GM12878 (cell line): ENCODE data around the gene PRCC.

Experiments
- BHLHE40 ChIP-seq, 2 experiments: fragments of 450-650 bp in 1 of 2; IDR thresholded peaks; 2 replicates each; pipeline ENCODE4 v1.6.1; 2011 to 2017; ENCODE audit warnings: low read depth in 2 of 2, borderline replicate concordance in 1 of 2, improper control_type of control experiment in 1 of 2, low read length in 1 of 2, mild to moderate bottlenecking in 1 of 2
- CHD1 ChIP-seq: IDR thresholded peaks from 2 replicates; pipeline ENCODE4 v1.6.1; 2012; ENCODE audit warnings: low read depth, low read length, improper control_type of control experiment
- CTCF ChIP-seq, 3 experiments: IDR thresholded peaks in 2 of 3; conservative IDR thresholded peaks in 1 of 3; 2 replicates each; pipeline ENCODE4 v1.5.1; 2011; ENCODE audit warnings: low read depth in 3 of 3, low read length in 3 of 3, mild to moderate bottlenecking in 3 of 3, control low read depth in 2 of 3, moderate library complexity in 2 of 3, inconsistent platforms in 1 of 3, mixed read lengths in 1 of 3; ENCODE audit not compliant: control insufficient read depth in 2 of 3, insufficient read depth in 1 of 3; ENCODE audit errors: extremely low read depth in 1 of 3
- GABPA ChIP-seq: IDR thresholded peaks from 2 replicates; pipeline ENCODE4 v1.6.1; 2014; ENCODE audit warnings: antibody characterized with exemption, low read depth, mild to moderate bottlenecking, inconsistent platforms
- KAT2A ChIP-seq: conservative IDR thresholded peaks from 2 replicates; pipeline ENCODE4 v1.6.1; 2011; ENCODE audit warnings: low read depth, low read length; ENCODE audit not compliant: control insufficient read depth
- MYC ChIP-seq: IDR thresholded peaks from 2 replicates; pipeline ENCODE4 v1.6.1; 2011; ENCODE audit warnings: mild to moderate bottlenecking, low read length, moderate library complexity, inconsistent platforms; ENCODE audit not compliant: insufficient read depth, insufficient replicate concordance, insufficient read length, severe bottlenecking
- NFYA ChIP-seq: IDR thresholded peaks from 2 replicates; pipeline ENCODE4 v1.6.1; 2011; ENCODE audit warnings: low read depth, mild to moderate bottlenecking, low read length, improper control_type of control experiment, borderline replicate concordance
- POLR2A ChIP-seq: IDR thresholded peaks from 2 replicates; pipeline ENCODE4 v1.6.1; 2011; ENCODE audit warnings: low read depth, mild to moderate bottlenecking, low read length
- ZBTB40 ChIP-seq: fragments of 450-650 bp; IDR thresholded peaks from 2 replicates; pipeline ENCODE4 v1.6.1; 2016; ENCODE audit warnings: mild to moderate bottlenecking, moderate library complexity, borderline replicate concordance

GRCh38 chr1:156804026-156804425 is 36.7 kb downstream of the PRCC start:
- no peak for TF ChIP-seq ZBTB40
- TF ChIP-seq CTCF (IDR thresholded peaks at IDR 0.05 in 2 of 3, conservative IDR thresholded peaks at IDR 0.05 in 1 of 3; ENCODE audit: control insufficient read depth in 2 of 3, extremely low read depth in 1 of 3, insufficient read depth in 1 of 3, low read depth in 3 of 3, low read length in 3 of 3): no peak
- TF ChIP-seq POLR2A: no peak
- no peak for TF ChIP-seq KAT2A
- no peak for TF ChIP-seq BHLHE40 (IDR thresholded peaks at IDR 0.05; ENCODE audit: borderline replicate concordance in 1 of 2, low read depth in 2 of 2, low read length in 1 of 2)
- TF ChIP-seq GABPA: no peak
- TF ChIP-seq NFYA: no peak
- no peak for TF ChIP-seq MYC
- TF ChIP-seq CHD1: no peak
